Ishikawa (cell line): Measurements from ENCODE around the gene KCTD12.

ENCODE experiments used
- CEBPB ChIP-seq: IDR thresholded peaks from 2 replicates; pipeline ENCODE4 v1.6.1; 2012
- CREB1 ChIP-seq: IDR thresholded peaks from 2 replicates; pipeline ENCODE4 v1.6.1; 2012; ENCODE audit warnings: low read depth
- EGR1 ChIP-seq: IDR thresholded peaks from 2 replicates; pipeline ENCODE4 v1.6.1; 2012
- EP300 ChIP-seq: IDR thresholded peaks from 2 replicates; pipeline ENCODE4 v1.6.1; 2012; ENCODE audit warnings: borderline replicate concordance
- FOXM1 ChIP-seq: IDR thresholded peaks from 2 replicates; pipeline ENCODE4 v1.6.1; 2012; ENCODE audit warnings: low read depth, borderline replicate concordance
- MAX ChIP-seq: IDR thresholded peaks from 2 replicates; pipeline ENCODE4 v1.6.1; 2012
- NFIC ChIP-seq: IDR thresholded peaks from 2 replicates; pipeline ENCODE4 v1.6.1; 2012
- RAD21 ChIP-seq: IDR thresholded peaks from 2 replicates; pipeline ENCODE4 v1.6.1; 2012; ENCODE audit warnings: low read depth
- REST ChIP-seq: IDR thresholded peaks from 2 replicates; pipeline ENCODE4 v1.6.1; 2012; ENCODE audit warnings: low read depth, mild to moderate bottlenecking
- TAF1 ChIP-seq: IDR thresholded peaks from 2 replicates; pipeline ENCODE4 v1.6.1; 2012; ENCODE audit warnings: low read depth, mild to moderate bottlenecking
- TCF12 ChIP-seq: IDR thresholded peaks from 2 replicates; pipeline ENCODE4 v1.6.1; 2012; ENCODE audit warnings: low read depth
- TEAD4 ChIP-seq: IDR thresholded peaks from 2 replicates; pipeline ENCODE4 v1.6.1; 2012
- USF1 ChIP-seq: IDR thresholded peaks from 2 replicates; pipeline ENCODE4 v1.6.1; 2012
- YY1 ChIP-seq: IDR thresholded peaks from 2 replicates; pipeline ENCODE4 v1.6.1; 2012; ENCODE audit warnings: low read depth
- ZBTB7A ChIP-seq: IDR thresholded peaks from 2 replicates; pipeline ENCODE4 v1.6.1; 2012; ENCODE audit warnings: low read depth

The KCTD12 gene

GRCh38 chr13:76845865-76846264, 40.3 kb downstream of the KCTD12 start:
- TF ChIP-seq NFIC (no peak), USF1 (no peak), TCF12 (no peak), CREB1 (no peak), RAD21 (no peak), EGR1 (no peak), TEAD4 (no peak), EP300 (no peak), MAX (no peak), CEBPB (no peak), REST (no peak), FOXM1 (no peak), YY1 (no peak), TAF1 (no peak), ZBTB7A (no peak)

- no peak for TF ChIP-seq TEAD4
- no peak for TF ChIP-seq REST
- TF ChIP-seq YY1 = no peak
- TF ChIP-seq EP300 = no peak
- no peak for TF ChIP-seq TAF1
- no peak for TF ChIP-seq TCF12
- TF ChIP-seq MAX = no peak
- TF ChIP-seq CREB1 = no peak
- no peak for TF ChIP-seq CEBPB
- no peak for TF ChIP-seq ZBTB7A
- TF ChIP-seq USF1 = no peak
- no peak for TF ChIP-seq FOXM1
- no peak for TF ChIP-seq EGR1
These were observed 40.8 kb downstream of the KCTD12 start for GRCh38 chr13:76845367-76845766.

GRCh38 chr13:76837801-76838200, 48.4 kb downstream of the KCTD12 start:
- no peak for TF ChIP-seq CREB1

- TF ChIP-seq USF1 (no peak), TAF1 (no peak), ZBTB7A (no peak), EGR1 (no peak), TCF12 (no peak), TEAD4 (no peak), EP300 (no peak), RAD21 (no peak), FOXM1 (no peak), REST (no peak), CEBPB (no peak)
These were observed 49.9 kb downstream of the KCTD12 start for GRCh38 chr13:76836311-76836710.

- TF ChIP-seq USF1 (no peak), CREB1 (no peak), RAD21 (no peak), EGR1 (no peak), ZBTB7A (no peak), FOXM1 (no peak), TAF1 (no peak), TEAD4 (no peak)
These were observed 52.7 kb downstream of the KCTD12 start for GRCh38 chr13:76833441-76833954.
